Lower lobe of right lung (tissue), 2 donors: ENCODE data around the gene ASB1. TPM values are rescaled to one million over a fixed set of nuclear protein-coding genes. Genes with fewer than 3 reads are reported as not detected.
A peak's percentile ranks its signal among the peaks of the same experiment; 100 is the strongest.
"Not testable (repeated sequence)": the region's sequence is repeated elsewhere in the genome, so short reads cannot be mapped to it uniquely, and the experiment has no call there.

Experiments used
- ATAC-seq, 2 donors: fragments of 200-7000 bp; cut with Tn5 transposase; one replicate each; pipeline ENCODE4 v1.9.1; 2020 to 2022; ENCODE audit warnings: mild to moderate bottlenecking in 2 of 2, moderate library complexity in 2 of 2
- DNase-seq: peaks from one replicate; pipeline ENCODE4 v3.0.0-alpha.2; 2020
- H3K27ac ChIP-seq: fragments of 200-600 bp; one replicate; pipeline ENCODE4 v1.8.0; 2022
- H3K27me3 ChIP-seq: fragments of 200-600 bp; one replicate; pipeline ENCODE4 v1.8.0; 2022; ENCODE audit warnings: low read depth
- H3K36me3 ChIP-seq: fragments of 200-600 bp; one replicate; pipeline ENCODE4 v1.8.0; 2022; ENCODE audit warnings: mild to moderate bottlenecking
- H3K4me1 ChIP-seq: fragments of 200-600 bp; one replicate; pipeline ENCODE4 v1.8.0; 2022
- H3K4me3 ChIP-seq: fragments of 200-600 bp; one replicate; pipeline ENCODE4 v1.8.0; 2022; ENCODE audit warnings: mild to moderate bottlenecking
- H3K9me3 ChIP-seq: fragments of 200-600 bp; one replicate; pipeline ENCODE4 v1.8.0; 2022
- CTCF ChIP-seq: fragments of 200-600 bp; IDR thresholded peaks from one replicate; pipeline ENCODE4 v1.8.0; 2022; ENCODE audit warnings: antibody characterized with exemption, mild to moderate bottlenecking
- intact Hi-C: fragments of 100-400 bp; cut with DNase I; formaldehyde crosslinking; loops from one replicate; pipeline ENCODE4 v1.11.0; 2022
- total RNA-seq: library from RNA; stranded (reverse); fragmentation: NEBNext Ultra II Directional; extraction: Animal tissue kit (Norgen Biotek cat#: 25700); gene quantifications from one replicate; pipeline ENCODE4 v1.2.1, GENCODE V29; 2021
- donor health status: DM: no; HTN: yes; CAD: no; lungs with severe emphysema.

The ASB1 gene
- total RNA-seq, 1 donor from 2014 or later, result 20.7 TPM

GRCh38 chr2:238438856-238439849, 12.4 kb downstream of the ASB1 start:
- no peak for TF ChIP-seq CTCF
- Histone ChIP-seq H3K4me3 (no peak overlapping the region), H3K27me3 (no peaks in the 10 kb centered on the region), H3K4me1 (peaks cover 29% of the 10 kb centered on the region), H3K36me3 (peaks cover 62% of the 10 kb centered on the region), H3K27ac (peak overlapping the region; percentile 47), H3K9me3 (no peaks in the 10 kb centered on the region)
- no peak for DNase-seq
- intact Hi-C loops, result no loop called here
- peak; percentile 75 to 86 for ATAC-seq

- Histone ChIP-seq H3K27me3 (no peaks in the 10 kb centered on the region), H3K27ac (no peak overlapping the region), H3K4me1 (peaks cover 29% of the 10 kb centered on the region), H3K9me3 (no peaks in the 10 kb centered on the region), H3K36me3 (peaks cover 62% of the 10 kb centered on the region), H3K4me3 (no peak overlapping the region)
- DNase-seq (no peak), ATAC-seq (no peak)
- intact Hi-C loops, result no loop called here
- no peak for TF ChIP-seq CTCF
Observed at GRCh38 chr2:238439917-238440316, 13.2 kb downstream of the ASB1 start.

- peaks cover 29% of the 10 kb centered on the region for H3K4me1 ChIP-seq
- no peak overlapping the region for H3K4me3 ChIP-seq
- H3K9me3 ChIP-seq, result no peaks in the 10 kb centered on the region
- no peak for TF ChIP-seq CTCF
- DNase-seq (no peak), ATAC-seq (no peak)
- peaks cover 62% of the 10 kb centered on the region for H3K36me3 ChIP-seq
- no peak overlapping the region for H3K27ac ChIP-seq
- H3K27me3 ChIP-seq, result no peaks in the 10 kb centered on the region
- intact Hi-C loops, result no loop called here
Observed at GRCh38 chr2:238440331-238440730, 13.6 kb downstream of the ASB1 start.

GRCh38 chr2:238440767-238441166, 14.0 kb downstream of the ASB1 start:
- intact Hi-C loops, result no loop called here
- H3K27ac ChIP-seq, result no peak overlapping the region
- ATAC-seq, result peak in 1 of 2 donors; percentile 37
- no peaks in the 10 kb centered on the region for H3K9me3 ChIP-seq
- peaks cover 29% of the 10 kb centered on the region for H3K4me1 ChIP-seq
- no peak for TF ChIP-seq CTCF
- no peak overlapping the region for H3K4me3 ChIP-seq
- peaks cover 62% of the 10 kb centered on the region for H3K36me3 ChIP-seq
- no peak for DNase-seq
- H3K27me3 ChIP-seq, result no peaks in the 10 kb centered on the region

GRCh38 chr2:238441262-238442114, 14.8 kb downstream of the ASB1 start:
- Histone ChIP-seq H3K27ac (no peak overlapping the region), H3K36me3 (peaks cover 63% of the 10 kb centered on the region), H3K9me3 (no peaks in the 10 kb centered on the region), H3K4me1 (peaks cover 29% of the 10 kb centered on the region), H3K27me3 (no peaks in the 10 kb centered on the region), H3K4me3 (no peak overlapping the region)
- DNase-seq, result no peak
- intact Hi-C loops, result no loop called here
- TF ChIP-seq CTCF, result no peak
- no peak for ATAC-seq

- intact Hi-C loops, H3K4me3 ChIP-seq, H3K27ac ChIP-seq, H3K27me3 ChIP-seq, DNase-seq, ATAC-seq, H3K9me3 ChIP-seq: not testable (repeated sequence)
- Histone ChIP-seq H3K4me1 (peaks cover 29% of the 10 kb centered on the region), H3K36me3 (peaks cover 63% of the 10 kb centered on the region)
Observed at GRCh38 chr2:238442257-238442656, 15.5 kb downstream of the ASB1 start.
